DMS79 (cell line): Measurements from ENCODE around the gene WNT11.
"Not testable (repeated sequence)": the region's sequence is repeated elsewhere in the genome, so short reads cannot be mapped to it uniquely, and the experiment has no call there.

ENCODE experiments used
- DNase-seq: peaks from one replicate; lab custom pipeline; 2025; lab: John Stamatoyannopoulos, UW

WNT11 gene

GRCh38 chr11:76201672-76202412 lies 4.5 kb downstream of the WNT11 start:
- no peak for DNase-seq

- no peak for DNase-seq
These were observed 5.2 kb downstream of the WNT11 start for GRCh38 chr11:76201056-76201455.

- no peak for DNase-seq
These were observed 6.0 kb downstream of the WNT11 start for GRCh38 chr11:76200006-76200940.

DNA sequence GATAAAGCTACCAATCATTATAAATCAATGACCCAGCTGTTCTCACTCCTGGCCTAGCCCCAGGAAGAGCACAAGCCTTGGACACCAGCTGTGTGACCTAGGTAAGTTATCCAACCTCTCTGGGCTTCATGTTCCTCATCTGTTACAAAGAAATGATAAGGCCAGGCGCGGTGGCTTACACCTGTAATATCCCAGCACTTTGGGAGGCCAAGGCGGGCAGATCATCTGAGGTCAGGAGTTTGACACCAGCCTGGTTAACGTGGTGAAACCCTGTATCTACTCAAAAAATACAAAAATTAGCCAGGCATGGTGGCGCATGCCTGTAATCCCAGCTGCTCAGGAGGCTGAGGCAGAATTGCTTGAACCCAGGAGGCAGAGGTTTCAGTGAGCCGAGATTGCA lies 7.6 kb downstream of the WNT11 start:
- not testable (repeated sequence) for DNase-seq

GRCh38 chr11:76197941-76198640 lies 8.2 kb downstream of the WNT11 start:
- no peak for DNase-seq

DNA sequence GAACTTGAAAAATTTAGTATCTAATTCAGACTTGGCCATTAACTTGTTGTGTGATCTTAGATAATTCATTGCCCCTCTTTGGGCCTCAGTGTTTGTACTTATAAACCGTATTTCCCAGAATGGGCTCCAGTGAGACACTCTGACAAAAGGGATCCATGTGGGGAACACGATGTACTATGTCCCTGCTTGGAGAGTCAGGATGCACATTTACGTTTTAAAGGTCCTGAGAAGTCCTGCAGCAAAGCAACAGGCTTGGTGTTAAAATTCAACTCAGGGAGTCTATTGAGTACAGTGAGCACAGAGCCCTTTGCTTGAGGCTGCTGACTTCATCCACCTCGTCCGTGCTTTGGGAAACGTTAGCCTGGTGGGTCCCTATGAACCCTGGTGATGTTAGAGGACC lies 9.0 kb downstream of the WNT11 start:
- no peak for DNase-seq

GRCh38 chr11:76196849-76197248 lies 9.5 kb downstream of the WNT11 start:
- DNase-seq = no peak

DNA sequence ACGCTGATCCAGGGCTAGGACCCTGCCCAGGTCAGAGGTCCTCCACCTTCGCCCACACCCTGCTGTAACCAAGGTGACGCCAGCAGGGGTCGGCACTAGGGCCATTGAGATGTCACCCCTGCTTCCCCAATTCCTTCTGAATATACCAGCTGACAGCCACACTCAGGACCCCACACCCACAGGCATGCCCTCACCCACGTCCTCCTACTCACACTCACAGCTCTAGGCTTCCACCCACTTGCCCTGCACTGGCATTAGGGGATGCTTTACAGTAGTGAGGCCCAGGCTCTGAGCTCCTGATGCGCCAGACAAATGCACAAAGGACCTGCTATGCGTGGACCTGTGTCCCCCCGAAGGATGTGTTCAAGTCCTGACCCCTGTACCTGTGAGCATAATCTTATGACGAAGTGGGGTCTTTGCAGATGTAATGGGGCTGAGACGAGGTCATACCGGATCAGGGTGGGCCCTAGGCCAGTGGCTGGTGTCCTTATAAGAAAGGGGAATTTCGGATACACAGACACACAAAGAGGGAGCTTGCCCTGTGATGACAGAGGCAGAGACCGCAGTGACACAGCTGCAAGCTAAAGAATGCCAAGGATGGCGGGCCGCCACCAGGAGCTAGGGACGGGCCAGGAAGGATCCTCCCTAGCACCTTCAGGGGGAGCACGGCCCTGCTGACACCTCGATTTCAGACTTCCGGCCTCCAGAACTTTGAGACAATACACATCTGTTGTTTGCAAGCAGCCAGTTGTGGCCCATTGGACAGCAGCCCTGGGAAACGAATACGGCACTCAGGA lies 11.2 kb downstream of the WNT11 start:
- no peak for DNase-seq

- no peak for DNase-seq
These were observed 13.1 kb downstream of the WNT11 start for GRCh38 chr11:76193219-76193618.

DNA sequence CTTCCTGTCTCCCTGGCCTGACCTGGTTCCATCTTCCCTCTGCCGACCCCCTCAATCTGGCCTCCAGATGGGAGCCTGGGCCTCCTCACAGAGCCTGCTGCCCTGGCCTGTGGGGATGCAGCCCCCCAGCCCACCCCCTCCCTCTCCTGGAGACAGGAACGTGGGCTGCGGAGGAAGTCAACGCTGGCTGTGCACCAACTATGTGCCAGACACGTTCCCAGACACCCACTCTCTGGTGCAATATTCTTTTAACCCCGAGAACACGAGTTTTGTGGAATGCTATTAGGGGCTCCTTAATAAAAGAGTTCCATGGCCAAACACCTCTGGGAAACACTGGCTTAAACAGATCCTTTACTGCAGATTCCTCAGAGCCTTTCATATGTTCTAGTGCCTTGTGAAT lies 15.9 kb downstream of the WNT11 start:
- no peak for DNase-seq

- no peak for DNase-seq
These were observed 16.6 kb downstream of the WNT11 start for GRCh38 chr11:76189682-76190081.

GRCh38 chr11:76188873-76189272 lies 17.4 kb downstream of the WNT11 start:
- no peak for DNase-seq

- no peak for DNase-seq
These were observed 19.5 kb downstream of the WNT11 start for GRCh38 chr11:76186776-76187279.

GRCh38 chr11:76185931-76186401 lies 20.3 kb downstream of the WNT11 start:
- DNase-seq = no peak

DNA sequence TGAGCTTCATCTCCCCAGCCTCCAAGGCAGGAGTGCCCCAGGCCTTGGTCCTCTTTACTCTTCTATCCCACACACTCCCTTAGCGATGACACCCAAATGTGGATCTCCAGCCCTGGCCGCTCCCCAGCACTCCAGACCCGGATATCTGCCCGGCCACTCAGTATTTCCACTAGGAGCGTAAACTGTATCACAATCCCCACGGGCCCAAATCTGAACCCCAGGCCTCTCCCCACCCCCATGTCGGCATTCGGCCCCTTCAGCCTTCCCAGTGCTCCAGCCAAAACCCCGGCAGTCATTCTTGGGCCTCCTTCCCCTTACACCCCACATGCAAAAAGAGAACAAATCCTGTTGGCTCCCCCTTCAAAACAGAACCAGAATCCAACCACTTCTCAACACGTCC lies 20.8 kb downstream of the WNT11 start:
- DNase-seq = no peak

DNA sequence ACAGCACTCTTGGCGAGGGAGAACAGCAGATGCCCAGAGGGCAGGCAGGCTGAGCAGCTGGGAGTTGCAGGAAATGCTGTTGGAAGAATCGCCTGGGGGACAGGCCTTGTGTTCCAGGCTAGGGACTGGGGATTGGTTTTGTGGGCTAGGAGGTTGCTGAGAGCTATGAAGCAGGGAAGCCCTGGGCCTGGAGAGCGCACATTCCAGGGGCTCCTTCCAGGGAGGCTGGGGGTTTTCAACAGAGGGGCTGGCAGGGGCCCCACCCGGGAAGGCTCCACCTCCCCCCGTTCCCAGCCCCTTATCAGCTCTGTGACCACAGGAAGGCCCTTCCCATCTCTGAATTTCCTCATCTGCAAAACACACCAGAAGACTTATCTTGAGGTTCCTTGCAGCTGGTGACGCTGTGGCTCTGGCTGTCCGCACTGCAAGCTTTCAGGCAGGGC lies 21.7 kb downstream of the WNT11 start:
- no peak for DNase-seq

- DNase-seq = no peak
These were observed 24.9 kb downstream of the WNT11 start for GRCh38 chr11:76181371-76181770.

DNA sequence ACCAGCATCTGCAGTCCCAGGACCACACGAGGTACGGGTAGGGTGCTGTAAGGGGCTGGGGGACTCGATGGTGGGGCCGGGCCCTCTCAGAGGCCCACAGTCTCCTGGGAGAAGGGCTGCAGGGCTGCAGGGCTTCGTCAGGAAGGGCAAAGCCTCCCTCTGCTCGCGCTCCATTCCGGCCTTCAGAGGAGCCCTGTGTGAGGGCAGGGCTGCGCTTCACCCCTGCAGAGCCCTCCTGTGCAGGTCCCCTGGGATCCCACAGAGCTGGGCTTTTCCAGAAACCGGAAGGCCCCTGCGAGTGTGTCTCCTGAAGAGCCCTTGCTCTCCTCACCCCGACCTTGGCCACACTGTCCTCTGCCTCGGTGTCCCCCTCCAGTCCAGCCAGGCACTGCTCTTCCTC lies 27.2 kb downstream of the WNT11 start:
- no peak for DNase-seq

DNA sequence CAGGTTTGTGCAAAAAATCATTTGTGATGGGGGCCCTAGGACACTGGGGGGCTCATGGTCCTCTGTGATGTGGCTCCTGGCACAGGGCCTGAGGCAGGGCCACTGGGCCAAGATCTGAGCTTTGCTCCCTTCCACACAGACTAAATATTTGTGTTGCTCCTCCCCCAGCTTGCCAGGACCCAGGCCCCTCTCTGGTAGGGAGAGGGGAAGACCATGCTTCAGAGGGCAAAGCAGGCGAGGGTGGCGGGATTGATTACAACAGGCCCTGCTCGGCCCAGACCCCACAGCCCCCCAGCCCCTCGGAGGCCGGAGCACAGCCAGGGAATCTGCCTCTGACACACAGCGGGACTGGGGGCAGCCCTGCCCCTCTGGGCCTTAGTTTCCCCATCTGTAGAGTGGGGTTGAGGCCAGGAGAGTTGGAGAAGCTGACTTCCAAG lies 29.0 kb downstream of the WNT11 start:
- DNase-seq = no peak

DNA sequence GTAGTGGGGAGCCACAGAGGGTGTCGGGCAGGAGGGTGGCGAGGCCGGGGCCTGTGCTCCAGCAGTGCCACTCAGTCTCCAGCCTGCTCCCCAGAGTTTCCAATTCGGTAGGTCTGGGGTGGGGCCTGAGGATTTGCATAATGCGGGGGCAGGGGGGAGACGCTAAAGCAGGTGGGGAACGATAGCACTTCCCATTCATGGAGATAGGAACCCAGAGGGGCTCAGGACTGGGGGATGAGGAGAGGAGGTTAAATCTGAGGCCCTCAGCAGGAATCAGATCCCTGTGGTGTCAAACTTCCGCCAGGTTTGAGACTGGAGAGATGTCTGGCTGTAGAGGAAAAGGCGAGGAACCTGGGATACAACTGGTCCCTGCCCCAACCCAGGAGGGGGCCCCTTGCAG lies 29.8 kb downstream of the WNT11 start:
- no peak for DNase-seq

DNA sequence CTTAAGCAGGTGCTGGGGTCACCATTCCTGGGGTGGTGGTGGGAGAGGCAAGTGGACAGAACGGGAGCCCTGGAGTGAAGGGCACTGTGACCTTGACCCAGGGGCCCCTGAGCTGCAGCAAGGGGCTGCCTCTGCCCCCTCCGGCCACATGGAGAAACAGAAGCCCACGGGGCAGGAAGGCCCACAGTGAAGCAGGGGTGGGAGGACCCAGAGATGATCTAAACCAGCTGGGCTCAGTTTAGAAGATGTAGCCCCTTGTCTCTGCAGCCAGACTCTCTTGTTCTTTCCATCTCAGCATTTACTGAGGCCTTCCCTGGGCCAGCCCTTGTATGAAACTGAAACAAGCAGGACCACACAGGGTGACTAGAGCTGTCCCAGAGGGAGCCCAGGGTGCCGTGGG lies 30.5 kb downstream of the WNT11 start:
- no peak for DNase-seq
